GM12801 (cell line): Measurements from ENCODE around the gene PHRF1.

Experiments
- CTCF ChIP-seq: IDR thresholded peaks from one replicate; pipeline ENCODE4 v1.5.1; 2011; ENCODE audit warnings: control low read depth; ENCODE audit not compliant: insufficient read length; ENCODE audit errors: extremely low read depth

Gene PHRF1

GRCh38 chr11:636511-637332, 60.5 kb downstream of the PHRF1 start, which contains the start of gene DRD4:
TSS of gene DRD4 (plus strand) at chr11:637269. CDS start at chr11:637305, 36 bp downstream.
- TF ChIP-seq CTCF = no peak

GRCh38 chr11:637333-637592, 61.0 kb downstream of the PHRF1 start:
- TF ChIP-seq CTCF = no peak

- no peak for TF ChIP-seq CTCF
Measured at GRCh38 chr11:637593-638521, 61.6 kb downstream of the PHRF1 start.

- no peak for TF ChIP-seq CTCF
Measured at GRCh38 chr11:638631-639331, 62.5 kb downstream of the PHRF1 start.

GRCh38 chr11:639332-639955, 63.2 kb downstream of the PHRF1 start:
- no peak for TF ChIP-seq CTCF

- no peak for TF ChIP-seq CTCF
Measured at GRCh38 chr11:640021-640706, 63.9 kb downstream of the PHRF1 start.
